Activated CD4-positive, alpha-beta T cell treated with anti-CD3 and anti-CD28 coated beads, Interleukin-2, amount 50 U/mL, for 16 hours (primary cell): ENCODE measurements around the gene EPHA5.

Source experiments
- DNase-seq: peaks from one replicate; pipeline ENCODE4 v3.0.0-alpha.2; 2020

EPHA5 gene

DNA sequence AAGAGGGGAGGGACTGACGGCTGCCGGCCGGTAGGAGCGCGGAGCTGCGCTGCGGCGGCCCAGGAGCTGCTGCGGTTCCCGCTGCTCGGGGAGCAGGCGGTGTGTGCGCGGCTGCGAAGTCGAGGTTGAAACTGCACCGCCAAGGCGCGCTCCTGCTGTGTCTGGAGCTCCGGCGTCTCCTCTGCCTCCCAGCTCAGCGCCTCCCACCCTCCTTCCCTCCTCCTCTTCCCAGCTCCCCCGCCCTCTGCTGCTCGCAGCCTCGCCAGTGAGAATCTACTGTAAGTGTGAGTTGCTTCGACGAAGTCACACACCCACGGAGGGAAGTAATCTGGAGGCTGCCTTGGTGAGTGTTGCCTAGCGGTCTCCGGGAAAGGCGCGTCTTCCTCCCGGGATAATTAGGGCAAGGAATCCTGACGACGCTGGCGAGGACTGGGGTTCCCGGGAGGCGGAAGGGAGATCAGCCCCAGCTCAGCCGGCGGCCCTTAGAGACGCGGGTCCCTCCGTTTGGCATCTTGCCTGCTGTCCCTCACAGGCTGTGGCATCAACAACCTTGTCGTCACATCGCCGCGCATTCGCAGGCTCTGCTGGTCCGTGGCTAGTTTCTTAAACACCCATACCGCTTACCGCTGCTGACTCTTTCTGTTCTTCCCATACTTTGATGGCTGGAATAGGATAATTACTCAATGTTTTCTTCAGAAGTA lies at the start of gene EPHA5:
Gene EPHA5, minus strand, starts transcription at position 159 of the 701 bp plus-strand sequence. CDS start 747 bp downstream, outside the sequence.
- DNase-seq, result peak; percentile 0

DNA sequence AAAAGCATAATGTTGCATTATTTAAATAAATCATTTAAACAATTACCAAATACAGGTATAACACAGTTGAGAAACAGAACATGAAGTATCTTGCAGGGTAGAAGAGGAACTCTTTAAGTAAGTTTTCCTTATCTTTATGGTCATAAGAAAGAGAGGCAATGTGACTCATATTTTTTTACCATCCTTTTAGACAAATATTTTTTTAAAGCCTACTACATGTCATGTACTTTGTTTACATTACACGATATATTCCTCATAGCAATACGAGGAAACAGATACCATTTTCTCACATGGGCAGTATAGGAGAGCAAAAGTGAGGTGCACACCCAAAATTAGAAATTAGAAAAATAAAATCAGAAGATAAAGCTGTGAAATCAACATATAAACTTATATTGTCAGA lies 49.3 kb upstream of the EPHA5 start:
- DNase-seq, result no peak

DNA sequence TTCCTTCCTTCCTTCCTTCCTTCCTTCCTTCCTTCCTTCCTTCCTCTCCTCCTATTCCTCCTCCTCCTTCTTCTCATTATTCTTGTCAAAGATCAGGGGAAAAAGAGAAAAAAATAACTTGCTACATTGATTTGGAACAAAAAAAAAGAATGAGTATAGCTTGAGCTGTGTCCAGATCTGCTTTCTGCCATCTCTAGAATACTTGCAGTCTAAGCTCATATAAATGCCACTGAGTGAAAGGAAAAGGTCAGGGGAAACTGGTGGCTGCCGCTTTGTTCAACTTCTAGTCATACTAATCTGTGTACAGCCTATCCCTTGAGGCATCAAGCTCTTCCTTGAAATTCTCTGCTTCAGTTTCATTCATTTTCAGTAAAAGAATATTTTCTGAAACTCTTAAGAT lies 28.3 kb upstream of the EPHA5 start:
- DNase-seq, result no peak

DNA sequence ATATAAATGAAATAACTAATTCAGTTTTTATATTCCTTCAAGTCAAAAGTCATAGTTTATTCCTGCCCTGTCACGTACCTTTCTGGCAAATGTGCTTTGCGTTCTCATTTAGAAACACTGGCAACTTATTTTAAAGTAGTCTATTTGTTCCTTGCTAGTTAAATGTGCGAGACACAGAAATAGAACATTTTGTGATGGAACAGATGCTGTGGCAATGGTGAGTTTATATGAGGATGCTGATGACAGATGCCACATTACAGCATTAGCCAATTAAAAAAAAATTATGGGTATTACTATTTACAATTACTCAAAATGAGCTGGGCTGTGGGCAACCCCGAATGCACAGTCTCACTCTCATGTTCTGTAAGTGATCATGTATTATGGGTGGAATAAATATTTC lies 26.1 kb upstream of the EPHA5 start:
- no peak for DNase-seq

DNA sequence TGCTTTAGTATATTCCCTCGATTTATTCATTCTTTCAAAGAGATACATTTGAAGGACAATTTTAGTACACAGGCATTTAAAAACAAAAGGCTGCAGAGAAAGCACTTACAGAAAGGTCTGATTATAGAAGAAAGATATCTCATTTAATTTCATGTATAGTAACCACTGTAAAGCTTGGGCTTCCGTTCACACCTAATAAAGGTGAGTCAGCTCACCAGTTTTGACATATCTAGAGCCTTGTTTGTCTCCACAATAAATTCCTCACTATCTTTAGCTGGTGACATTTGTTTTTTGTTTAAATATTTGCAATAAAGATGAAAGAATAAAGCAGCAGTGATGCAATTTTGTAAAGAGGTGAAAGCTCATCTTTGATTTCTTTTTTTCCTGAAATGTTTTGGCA lies 1.1 kb upstream of the EPHA5 start:
- no peak for DNase-seq

DNA sequence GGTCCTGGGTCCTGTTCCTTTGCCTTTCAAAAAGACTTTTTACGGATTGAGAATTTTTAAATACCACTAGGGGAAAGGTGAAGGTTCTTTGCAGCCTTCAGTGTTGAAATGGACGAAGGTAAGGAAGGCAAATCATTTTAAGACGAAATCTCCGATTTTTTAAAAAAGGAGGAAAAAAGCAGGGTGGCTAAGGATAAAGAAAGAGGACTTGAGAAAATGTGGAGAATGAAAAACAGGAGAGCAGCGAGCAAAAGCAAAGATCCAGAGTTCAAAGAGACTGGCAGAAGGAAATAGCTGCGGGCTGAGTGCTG lies 314 bp downstream of the EPHA5 start:
- DNase-seq, result no peak

DNA sequence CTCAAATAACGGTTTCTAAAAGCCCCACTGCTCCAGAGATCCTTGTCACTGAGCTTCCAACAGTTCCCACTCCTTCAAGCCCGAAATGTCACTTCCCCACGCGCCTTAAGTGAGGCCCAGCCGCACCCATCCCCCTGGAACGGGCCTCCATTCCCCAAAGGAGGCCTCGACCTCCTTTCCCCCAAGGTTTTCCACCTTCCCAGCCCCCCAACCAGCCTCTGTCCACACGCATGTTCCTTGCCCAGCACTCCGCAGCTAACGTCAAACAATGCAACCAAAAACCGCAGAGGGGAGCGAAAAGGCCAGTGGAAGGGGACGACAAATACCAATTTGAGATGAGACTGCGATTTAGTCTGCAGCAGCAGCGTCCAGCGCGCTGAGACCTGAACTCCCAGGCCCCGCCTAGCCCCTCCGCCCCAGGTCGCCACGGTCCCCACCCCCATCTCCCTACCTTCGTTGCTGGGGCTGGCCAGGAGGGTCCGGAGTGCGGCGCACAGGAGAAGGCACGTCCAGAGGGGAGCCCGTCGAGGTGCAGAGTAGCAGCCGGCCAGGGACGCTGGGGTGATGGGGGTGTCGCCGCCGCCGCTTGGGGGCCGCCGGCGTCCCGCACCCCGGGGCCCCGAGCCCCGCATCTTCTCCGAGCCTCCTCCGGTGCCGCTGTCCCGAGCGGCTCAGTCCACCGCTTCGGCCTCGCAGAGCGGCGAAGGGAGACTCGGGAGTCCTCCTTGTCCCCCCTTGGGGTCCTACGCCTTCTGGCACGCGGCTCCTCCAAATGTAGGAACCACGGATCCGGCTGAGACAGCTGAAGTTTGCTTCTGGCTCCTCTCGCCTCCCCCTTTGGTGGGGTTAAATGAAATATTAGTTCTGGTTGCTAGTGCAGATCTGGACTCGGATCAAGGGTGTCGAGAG lies 924 bp downstream of the EPHA5 start:
- DNase-seq, result no peak

DNA sequence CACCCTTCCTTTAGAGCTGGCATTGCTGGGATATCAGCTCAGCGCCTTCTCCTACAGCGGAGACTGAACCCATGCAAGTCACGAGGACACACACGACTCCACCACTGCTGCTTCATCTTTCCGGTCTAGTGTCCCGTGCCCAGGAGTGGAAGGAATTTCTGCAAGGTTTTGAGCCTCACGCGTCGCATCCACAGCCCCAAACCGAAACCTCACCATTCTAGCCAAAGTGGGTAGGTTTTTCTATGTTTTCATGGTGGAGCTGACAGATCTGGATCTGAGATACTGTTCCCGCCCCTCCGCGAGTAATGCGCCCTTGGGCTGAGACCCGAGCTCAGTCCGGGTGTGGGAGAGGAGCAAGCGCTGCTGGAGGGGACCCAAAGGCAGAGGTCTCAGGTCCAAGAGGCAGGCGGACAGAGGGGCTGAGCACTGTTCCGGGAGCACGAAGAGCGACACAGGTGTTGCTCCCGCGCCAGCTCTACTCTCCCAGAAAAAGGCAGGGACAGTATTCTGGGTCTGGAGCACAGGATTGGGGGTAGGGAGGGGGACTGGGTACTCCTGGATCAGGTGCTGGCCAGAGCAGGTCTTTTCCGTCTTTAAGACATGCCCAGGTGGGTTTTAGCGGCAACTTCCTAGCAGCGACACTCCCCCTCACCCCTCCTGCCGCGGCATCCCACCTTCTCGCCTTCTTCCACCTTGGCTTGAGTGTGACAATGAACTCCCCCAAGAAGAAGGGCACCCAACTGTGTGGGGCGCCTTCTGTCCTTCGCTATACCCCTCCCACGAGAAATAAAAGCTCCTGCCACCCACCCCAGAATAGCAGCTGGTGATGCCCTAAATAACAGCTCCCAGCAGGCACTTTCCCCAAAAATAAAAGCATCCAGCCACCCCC lies 1.8 kb downstream of the EPHA5 start:
- no peak for DNase-seq

DNA sequence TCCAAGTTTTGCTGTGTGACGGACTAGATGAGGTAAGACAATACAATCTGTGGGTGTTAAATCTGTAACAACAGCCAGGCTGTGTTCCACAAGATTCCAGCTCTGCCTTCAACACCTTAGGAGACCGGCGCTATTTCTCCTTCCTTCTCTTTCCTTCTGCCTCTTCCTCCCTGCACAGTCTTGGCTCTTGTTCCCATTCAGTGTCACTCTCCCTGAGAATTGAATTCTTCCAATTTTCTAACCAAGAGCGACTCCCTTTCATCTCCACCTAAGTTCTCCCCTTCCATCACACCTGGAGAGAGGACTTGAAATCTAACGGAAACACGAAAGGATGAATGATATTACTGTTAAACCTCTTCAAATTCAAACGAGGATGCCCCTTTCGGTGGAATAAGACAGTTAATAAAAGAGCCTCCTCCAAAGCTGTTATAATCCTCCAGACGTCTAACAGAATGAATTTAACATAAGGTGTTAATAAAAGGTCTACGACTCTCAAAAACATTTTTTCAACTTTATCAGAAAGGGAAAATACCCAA lies 2.7 kb downstream of the EPHA5 start:
- no peak for DNase-seq

DNA sequence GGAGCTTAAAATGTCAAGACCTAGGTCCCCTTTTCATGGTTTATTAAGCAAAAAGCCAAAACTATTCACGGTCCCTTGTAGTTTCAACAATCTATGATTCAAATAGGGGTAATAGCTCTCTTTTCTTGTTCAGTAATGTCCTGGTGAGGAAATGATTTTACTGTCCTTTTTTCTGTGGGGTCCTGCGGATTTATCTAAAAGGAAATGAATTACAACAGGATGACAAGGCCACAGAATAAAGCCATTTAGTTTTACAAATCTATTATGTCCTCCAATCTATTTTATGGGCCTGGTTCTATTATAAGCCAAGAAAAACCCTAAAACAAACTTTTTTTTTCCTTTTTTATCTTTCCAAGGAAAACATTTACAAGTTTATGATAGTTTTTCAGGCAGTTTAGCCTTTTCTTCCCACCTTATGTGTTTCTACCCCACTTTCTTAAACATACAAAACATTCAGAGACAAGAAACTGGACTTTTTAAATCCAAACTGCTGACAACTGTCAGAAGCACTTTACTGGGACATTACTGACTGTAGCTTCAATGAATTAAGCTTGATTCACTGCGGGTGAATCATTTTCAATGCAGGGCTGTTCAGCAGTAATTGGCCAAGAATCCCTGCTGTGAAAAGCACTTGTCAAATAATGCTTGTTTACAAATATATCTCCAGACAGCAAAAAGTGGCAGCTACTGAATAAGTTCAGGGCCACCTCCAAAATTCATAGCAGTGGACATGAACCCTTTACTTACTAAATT lies 4.3 kb downstream of the EPHA5 start:
- no peak for DNase-seq

DNA sequence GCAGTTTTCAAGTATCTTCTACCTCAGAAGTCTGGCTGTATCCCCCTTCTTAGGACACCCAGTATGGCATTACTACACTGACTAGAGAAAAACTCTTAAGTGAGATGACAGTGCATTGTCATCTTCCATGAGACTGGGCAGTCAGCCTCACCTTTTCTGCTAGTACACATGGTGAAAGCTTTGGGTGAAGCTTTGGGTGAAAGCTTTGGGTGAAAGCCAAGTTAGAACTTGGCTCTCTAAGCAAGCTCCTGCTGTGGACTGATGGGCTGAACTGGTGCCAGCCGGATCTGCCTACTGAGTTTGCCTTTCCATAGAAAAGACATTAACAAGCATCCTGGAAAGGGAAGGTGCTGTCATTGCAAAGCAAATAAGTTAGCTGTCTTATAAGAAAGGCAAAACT lies 8.8 kb downstream of the EPHA5 start:
- no peak for DNase-seq

DNA sequence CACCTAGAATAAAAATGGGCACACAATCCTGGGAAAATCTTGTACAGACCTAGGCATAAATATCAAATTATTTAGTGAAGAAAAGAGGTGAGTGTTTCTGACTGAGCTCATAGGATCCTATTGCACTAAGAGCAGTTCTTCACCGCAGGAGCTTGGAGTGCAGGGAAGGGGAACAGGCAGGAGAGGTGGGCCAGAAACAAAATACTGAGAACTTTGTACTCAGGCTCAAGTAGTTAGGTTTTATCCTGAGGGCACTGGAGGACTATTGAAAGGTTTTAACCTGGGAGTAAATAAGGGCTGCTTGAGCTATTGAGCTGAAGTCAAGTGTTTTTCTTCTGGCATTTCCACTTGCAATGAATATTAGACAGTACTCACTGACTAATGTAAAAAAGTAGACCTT lies 12.2 kb downstream of the EPHA5 start:
- DNase-seq, result no peak

DNA sequence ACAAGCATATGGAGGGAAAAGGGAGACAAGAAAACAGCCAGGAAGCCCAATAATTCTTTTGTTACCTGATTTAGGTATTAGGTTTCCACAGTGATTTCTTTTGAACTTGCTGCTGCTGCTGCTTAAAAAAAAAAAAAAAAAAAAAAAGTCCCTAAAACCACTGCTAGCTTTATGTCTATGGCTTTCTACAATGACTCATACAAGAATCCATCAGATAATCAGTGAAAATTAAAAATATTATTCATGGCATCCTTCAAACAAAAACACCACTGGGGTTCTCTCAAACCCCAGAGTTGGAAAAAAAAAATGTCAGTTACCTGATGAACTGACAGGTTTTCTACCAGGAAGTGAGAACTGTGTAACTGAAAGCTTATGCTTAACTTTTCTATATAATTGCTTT lies 14.3 kb downstream of the EPHA5 start:
- no peak for DNase-seq

DNA sequence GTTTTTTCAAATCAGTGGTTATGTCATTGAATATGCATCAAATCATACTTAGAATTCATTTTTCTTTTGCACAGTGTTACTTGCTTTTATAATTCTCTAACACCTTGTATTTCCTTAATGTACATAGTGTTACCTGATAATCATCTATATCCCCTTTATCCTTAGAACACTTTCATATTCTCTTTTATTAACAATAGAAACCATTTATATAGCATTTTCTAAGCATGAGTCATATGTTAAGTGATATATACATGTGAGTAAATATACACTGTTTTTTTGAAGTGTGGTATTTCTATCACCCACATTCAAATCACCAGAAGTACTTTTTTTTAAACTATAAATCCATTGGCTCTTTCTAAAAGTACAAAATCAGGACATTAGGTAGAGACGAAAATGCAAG lies 15.3 kb downstream of the EPHA5 start:
- no peak for DNase-seq

DNA sequence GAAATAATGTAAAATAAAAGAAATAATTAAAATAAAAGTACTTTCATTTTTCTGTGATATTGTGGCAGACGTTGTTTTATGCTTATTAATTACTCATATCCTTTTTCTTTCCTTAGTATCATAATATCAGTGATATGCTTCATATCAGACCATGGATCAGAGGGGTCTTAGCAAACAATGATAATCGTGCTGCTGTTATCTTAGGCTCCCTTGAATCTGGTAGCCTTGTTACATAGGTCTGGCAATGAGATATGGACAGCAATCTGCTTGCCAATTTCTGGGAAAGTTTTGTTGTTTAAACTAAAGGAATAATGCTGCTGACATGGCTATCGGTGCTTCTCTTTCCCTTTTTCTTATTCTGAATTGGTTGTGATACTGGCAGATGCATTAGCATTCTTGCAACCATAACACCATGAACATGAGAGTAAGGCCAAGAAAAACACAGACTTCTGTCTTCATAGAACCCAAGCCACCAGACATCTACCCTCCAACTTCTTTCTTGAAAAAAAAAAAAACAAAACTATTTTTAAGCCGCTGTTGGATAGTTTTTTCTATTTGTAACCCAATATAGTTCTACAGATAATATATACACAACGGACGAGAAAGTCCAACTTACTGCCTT lies 16.4 kb downstream of the EPHA5 start:
- DNase-seq, result no peak

DNA sequence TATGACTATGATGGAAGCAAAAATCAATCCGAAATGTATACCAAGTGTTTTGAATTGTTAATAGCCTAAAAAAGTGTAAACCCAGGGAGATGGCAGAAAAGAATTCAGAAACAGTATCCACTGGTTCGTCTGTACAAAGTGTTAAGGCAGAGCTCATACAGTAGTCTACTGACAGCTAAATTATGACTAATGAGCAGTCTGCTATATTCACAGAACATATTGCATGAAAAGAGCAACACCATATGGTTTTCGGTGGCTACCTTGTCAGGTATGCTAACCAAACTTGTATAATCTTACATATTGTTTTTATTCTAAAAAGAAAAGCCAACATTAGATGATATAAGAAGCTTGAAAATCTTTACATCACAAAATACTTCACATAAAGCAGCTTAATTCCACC lies 18.5 kb downstream of the EPHA5 start:
- no peak for DNase-seq

DNA sequence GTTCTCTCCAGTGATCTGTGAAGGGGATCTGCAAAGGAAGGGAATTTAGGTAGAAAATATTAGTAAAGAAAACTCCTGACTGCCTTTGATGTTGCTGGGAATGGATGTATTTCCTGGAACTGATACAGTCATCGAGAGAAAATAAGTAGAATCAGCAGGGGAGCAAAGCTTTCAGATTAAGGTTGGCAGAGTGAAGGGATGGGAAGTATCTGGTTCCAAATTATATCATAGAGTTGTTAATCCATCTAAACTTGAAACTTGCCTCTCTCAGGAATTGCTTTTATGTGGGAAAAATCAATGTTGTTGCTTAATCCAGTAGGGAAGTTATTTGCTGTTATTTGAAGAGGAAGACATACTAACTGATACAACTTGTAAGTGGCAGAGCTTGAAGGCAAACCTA lies 19.3 kb downstream of the EPHA5 start:
- no peak for DNase-seq

DNA sequence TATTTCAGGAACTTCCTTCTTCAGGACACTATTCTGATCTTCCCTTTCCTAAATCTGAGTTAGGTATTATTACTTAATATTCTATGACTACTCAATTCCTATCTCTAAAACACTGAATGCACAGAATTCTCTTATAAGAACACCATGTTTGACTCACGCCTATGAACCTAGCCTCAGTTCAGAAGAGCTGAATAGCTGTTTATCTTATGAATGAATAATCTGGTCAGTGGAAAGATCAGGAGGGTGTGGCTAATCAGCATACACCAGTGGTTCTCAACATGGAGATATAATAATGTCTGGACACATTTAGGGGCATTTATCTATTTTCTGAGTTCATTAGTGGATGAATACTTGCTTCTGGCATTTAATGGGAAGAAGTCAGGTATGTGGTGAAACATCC lies 24.2 kb downstream of the EPHA5 start:
- DNase-seq, result no peak

DNA sequence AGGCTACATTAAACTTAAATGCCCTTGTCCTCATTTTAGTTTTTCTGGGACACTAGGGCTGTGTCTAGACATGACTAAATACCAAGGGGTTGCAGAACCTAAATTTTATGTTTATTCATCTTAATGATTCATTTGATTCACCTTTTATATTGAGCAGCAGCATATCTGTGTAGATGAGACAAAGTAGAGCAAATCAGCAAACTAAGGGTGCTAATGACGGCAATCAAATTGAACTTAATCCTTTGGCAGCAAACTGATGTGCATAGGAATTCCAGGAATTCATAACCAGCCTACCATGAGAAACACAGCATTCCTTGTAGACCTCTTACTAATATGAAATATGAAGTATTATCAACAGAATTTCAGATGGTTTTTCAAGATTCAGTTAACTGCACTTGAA lies 25.1 kb downstream of the EPHA5 start:
- no peak for DNase-seq

DNA sequence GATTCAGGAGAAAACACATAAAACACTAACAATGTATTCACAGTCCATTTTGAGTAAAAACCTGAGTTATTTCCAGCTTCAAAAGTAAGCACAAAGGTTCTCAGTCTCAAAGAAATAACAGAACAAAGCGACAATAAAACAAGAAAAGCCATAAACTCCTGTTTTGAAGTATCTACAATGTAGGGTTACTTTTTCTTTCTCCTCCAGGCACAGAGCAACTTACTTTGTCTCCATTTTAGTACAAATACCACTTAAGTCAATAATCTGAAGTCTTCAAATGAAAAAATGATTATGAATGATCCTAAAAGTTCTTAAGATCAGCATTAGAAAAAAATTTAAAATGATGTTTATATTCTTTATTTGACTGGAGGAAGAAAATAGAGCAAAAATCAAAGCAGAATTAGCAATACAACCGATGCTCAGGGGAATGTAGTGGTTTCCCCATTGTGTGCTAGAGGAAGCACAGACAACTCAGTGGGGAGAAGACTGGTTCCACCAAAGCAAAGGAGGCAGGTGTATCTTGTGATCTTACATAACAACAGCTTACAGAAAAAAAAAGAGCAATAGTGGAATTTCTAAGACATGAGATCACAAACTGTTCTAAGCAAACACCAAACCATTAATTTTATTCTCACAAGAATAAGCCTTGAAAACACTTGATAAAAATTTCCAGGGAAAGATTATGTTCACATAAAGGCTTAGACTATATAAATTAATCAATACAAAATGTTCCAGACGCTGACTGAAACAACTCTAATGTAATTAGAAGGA lies 35.1 kb downstream of the EPHA5 start:
- no peak for DNase-seq

DNA sequence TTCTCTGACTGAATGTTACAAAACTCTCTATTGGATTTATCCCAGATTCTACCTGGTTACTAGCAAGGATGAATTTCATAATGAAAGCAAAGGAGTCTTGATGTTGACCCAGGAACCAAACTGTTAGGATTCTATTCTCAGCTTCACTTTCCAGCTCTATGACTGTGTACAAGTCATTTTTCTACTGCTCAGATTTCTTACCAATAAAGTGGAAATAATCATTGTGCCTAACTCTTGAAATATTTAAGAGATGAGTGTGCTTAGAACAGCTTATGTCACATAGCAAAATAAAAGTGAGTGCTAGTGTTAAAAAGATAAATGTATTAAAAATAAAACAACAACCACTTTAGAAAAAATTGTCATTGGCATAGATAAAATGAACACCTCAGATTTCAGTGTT lies 45.6 kb downstream of the EPHA5 start:
- DNase-seq, result no peak
